HCT116 (cell line): Measurements from ENCODE around the gene SCN2A. TPM values are rescaled to one million over a fixed set of nuclear protein-coding genes. Genes with fewer than 3 reads are reported as not detected.

Source experiments
- ATAC-seq: fragments of 200-7000 bp; cut with Tn5 transposase; 2 replicates; pipeline ENCODE4 v1.9.1; 2020; ENCODE audit warnings: mild to moderate bottlenecking, moderate library complexity
- BruUV-seq: library from RNA; stranded (reverse); fragments of 400-500 nt; replicated peaks from 2 replicates; lab custom pipeline; 2021; lab: Mats Ljungman, UMichigan
- CTCF ChIA-PET: fragments of 300-600 bp; sonication (Branson Sonifier 250); formaldehyde crosslinking; loops from one replicate; lab custom pipeline; 2021; ENCODE audit warnings: antibody characterized with exemption; lab: Charles Lee
- POLR2A ChIA-PET: fragments of 300-600, 350-600 bp; sonication (Branson Sonifier 250); formaldehyde crosslinking; loops from one replicate; lab custom pipeline; 2021; ENCODE audit warnings: antibody characterized with exemption; lab: Charles Lee
- RAD21 ChIA-PET, 2 experiments: fragments of 300-600 bp; sonication (Branson Sonifier 250); formaldehyde crosslinking; loops; one replicate each; lab custom pipeline; 2023; ENCODE audit warnings: low total read pairs in 2 of 2; ENCODE audit not compliant: uncharacterized antibody in 2 of 2, unreplicated experiment in 2 of 2, low non-redundant PET in 1 of 2; lab: Charles Lee
- DNase-seq: peaks from one replicate; pipeline ENCODE4 v3.0.0-alpha.2; 2010; ENCODE audit warnings: low read depth, low spot score
- H2AFZ ChIP-seq: fragments of 200-600 bp; shearing (Covaris generic), sonication (generic); 2 replicates; pipeline ENCODE4 v1.6.1; 2017; ENCODE audit warnings: low read depth, mixed run types, mixed read lengths, antibody characterized with exemption, low read length; ENCODE audit not compliant: poor library complexity, severe bottlenecking
- H3K27ac ChIP-seq: 2 replicates; pipeline ENCODE4 v1.5.1; 2012; ENCODE audit warnings: low read depth, low read length
- H3K27me3 ChIP-seq: fragments of 200-600 bp; sonication (generic); 2 replicates; pipeline ENCODE4 v1.6.1; 2016; ENCODE audit warnings: mixed run types, low read length, mixed read lengths; ENCODE audit not compliant: insufficient read depth
- H3K36me3 ChIP-seq, 2 experiments: fragments of 200-500 bp in 1 of 2; fragments of 200-600 bp in 1 of 2; sonication (Bioruptor generic) in 1 of 2; sonication (generic) in 1 of 2; 2 replicates each; pipeline versions ENCODE4 v1.5.1 to v1.6.1; 2014 to 2016; ENCODE audit warnings: low read length in 2 of 2, inconsistent platforms in 1 of 2, mixed read lengths in 1 of 2, mixed run types in 1 of 2; ENCODE audit not compliant: insufficient read depth in 2 of 2, control insufficient read depth in 1 of 2
- H3K4me1 ChIP-seq, 2 experiments: fragments of 200-600 bp in 1 of 2; sonication (generic) in 1 of 2; 2 replicates each; pipeline versions ENCODE4 v1.5.1 to v1.6.1; 2012 to 2017; ENCODE audit warnings: low read length in 2 of 2, inconsistent platforms in 1 of 2, mild to moderate bottlenecking in 1 of 2, mixed read lengths in 1 of 2, mixed run types in 1 of 2, moderate library complexity in 1 of 2; ENCODE audit not compliant: insufficient read depth in 2 of 2, control insufficient read depth in 1 of 2
- H3K4me2 ChIP-seq: fragments of 200-600 bp; sonication (generic); 2 replicates; pipeline ENCODE4 v1.6.1; 2017; ENCODE audit warnings: mixed run types, low read length, mixed read lengths
- H3K4me3 ChIP-seq, 2 experiments: fragments of 200-600 bp in 1 of 2; sonication (generic) in 1 of 2; replicated peaks in 1 of 2; 2 replicates each; pipeline ENCODE4 v1.5.1; 2011 to 2016; ENCODE audit warnings: low read length in 2 of 2, control low read depth in 1 of 2, low read depth in 1 of 2, mild to moderate bottlenecking in 1 of 2, mixed read lengths in 1 of 2, mixed run types in 1 of 2
- H3K79me2 ChIP-seq: fragments of 200-600 bp; sonication (generic); 2 replicates; pipeline ENCODE4 v1.6.1; 2017; ENCODE audit warnings: mild to moderate bottlenecking, mixed run types, low read length, moderate library complexity, mixed read lengths; ENCODE audit not compliant: insufficient read depth
- H3K9ac ChIP-seq: fragments of 200-600 bp; sonication (generic); 2 replicates; pipeline ENCODE4 v1.6.1; 2016; ENCODE audit warnings: low read length, mixed read lengths
- H3K9me2 ChIP-seq: fragments of 200-600 bp; sonication (generic), shearing (Covaris generic); 2 replicates; pipeline ENCODE4 v1.6.1; 2017; ENCODE audit warnings: mixed run types, mild to moderate bottlenecking, moderate library complexity; ENCODE audit not compliant: insufficient read depth
- H3K9me3 ChIP-seq, 2 experiments: fragments of 200-500 bp in 1 of 2; fragments of 200-600 bp in 1 of 2; sonication (Bioruptor generic) in 1 of 2; sonication (generic) in 1 of 2; 2 replicates each; pipeline ENCODE4 v1.6.1; 2014 to 2017; ENCODE audit warnings: low read length in 2 of 2, mixed read lengths in 2 of 2, inconsistent platforms in 1 of 2, low read depth in 1 of 2, mild to moderate bottlenecking in 1 of 2, mixed run types in 1 of 2, moderate library complexity in 1 of 2; ENCODE audit not compliant: control insufficient read depth in 1 of 2, insufficient read depth in 1 of 2
- H4K20me1 ChIP-seq: fragments of 200-600 bp; sonication (generic), shearing (Covaris generic); 2 replicates; pipeline ENCODE4 v1.6.1; 2017; ENCODE audit warnings: mixed run types, mild to moderate bottlenecking, moderate library complexity; ENCODE audit not compliant: insufficient read depth
- CEBPB ChIP-seq: IDR thresholded peaks from 2 replicates; pipeline ENCODE4 v1.6.1; 2012; ENCODE audit warnings: low read depth
- EGR1 ChIP-seq: IDR thresholded peaks from 2 replicates; pipeline ENCODE4 v1.6.1; 2012; ENCODE audit warnings: low read depth
- ELF1 ChIP-seq: IDR thresholded peaks from 2 replicates; pipeline ENCODE4 v1.6.1; 2012; ENCODE audit warnings: low read depth, borderline replicate concordance
- EZH2phosphoT487 ChIP-seq: fragments of 200-600 bp; IDR thresholded peaks from 2 replicates; pipeline ENCODE4 v1.6.1; 2018; ENCODE audit warnings: antibody characterized with exemption, borderline replicate concordance
- RAD21 ChIP-seq: IDR thresholded peaks from 2 replicates; pipeline ENCODE4 v1.6.1; 2012; ENCODE audit warnings: low read depth, mild to moderate bottlenecking
- TCF7L2 ChIP-seq: IDR thresholded peaks from 2 replicates; pipeline ENCODE4 v1.7.0; 2011; ENCODE audit warnings: borderline replicate concordance, inconsistent platforms; ENCODE audit not compliant: insufficient read depth, insufficient read length; ENCODE audit errors: extremely low read depth
- YY1 ChIP-seq: IDR thresholded peaks from 2 replicates; pipeline ENCODE4 v1.6.1; 2011; ENCODE audit warnings: low read length, low read depth, moderate library complexity, mild to moderate bottlenecking; ENCODE audit not compliant: insufficient replicate concordance; ENCODE audit errors: extremely low read depth
- intact Hi-C: fragments of 100-400 bp; cut with micrococcal nuclease; formaldehyde crosslinking; loops from 2 replicates; pipeline ENCODE4 v1.10.0; 2022
- total RNA-seq: library from RNA; stranded (reverse); gene quantifications from one replicate; pipeline ENCODE4 v1.2.1, GENCODE V29; 2021; ENCODE audit not compliant: unreplicated experiment
- TF ChIP-seq, protein P1 (sequence below), 3 experiments: fragments of 200-600 bp in 1 of 3; sonication (generic) in 1 of 3; IDR thresholded peaks in 2 of 3; conservative IDR thresholded peaks in 1 of 3; 2 replicates each; pipeline ENCODE4 v1.5.1; 2012 to 2017; ENCODE audit warnings: low read depth in 2 of 3, low read length in 2 of 3, antibody characterized with exemption in 1 of 3, borderline replicate concordance in 1 of 3, control low read depth in 1 of 3, mild to moderate bottlenecking in 1 of 3, mixed read lengths in 1 of 3, mixed run types in 1 of 3, moderate library complexity in 1 of 3; ENCODE audit not compliant: insufficient read depth in 1 of 3

Gene SCN2A
- total RNA-seq, 1 experiment from 2014 or later: 0.25 TPM

GRCh38 chr2:165407466-165407865, 168.3 kb downstream of the SCN2A start:
- Histone ChIP-seq H3K36me3 (no peaks in the 10 kb centered on the region), H2AFZ (no peak overlapping the region), H3K79me2 (no peaks in the 10 kb centered on the region), H3K27me3 (peaks cover 9% of the 10 kb centered on the region; the same call in 1 of the 2 replicates), H3K4me1 (no peaks in the 10 kb centered on the region), H3K9me2 (no peaks in the 10 kb centered on the region), H3K4me3 (no peak overlapping the region), H4K20me1 (no peaks in the 10 kb centered on the region), H3K9ac (no peak overlapping the region), H3K4me2 (no peak overlapping the region)
- intact Hi-C loops: loop anchor here (10.0 kb wide), 1 partner anchor 717 kb away; the partner anchor contains the start of gene SCN1A
- BruUV-seq: no TSS peak
- no peak for DNase-seq
- ChIA-PET RAD21 (no interaction called here), CTCF (no interaction called here)
- ATAC-seq: no peak
- no peak for TF ChIP-seq ELF1
- TF ChIP-seq EZH2phosphoT487: no peak
- TF ChIP-seq EGR1: no peak
- TF ChIP-seq CEBPB: no peak
- TF ChIP-seq YY1: no peak
- TF ChIP-seq RAD21: no peak
- no peak for TF ChIP-seq TCF7L2
- TF ChIP-seq, protein P1, sequence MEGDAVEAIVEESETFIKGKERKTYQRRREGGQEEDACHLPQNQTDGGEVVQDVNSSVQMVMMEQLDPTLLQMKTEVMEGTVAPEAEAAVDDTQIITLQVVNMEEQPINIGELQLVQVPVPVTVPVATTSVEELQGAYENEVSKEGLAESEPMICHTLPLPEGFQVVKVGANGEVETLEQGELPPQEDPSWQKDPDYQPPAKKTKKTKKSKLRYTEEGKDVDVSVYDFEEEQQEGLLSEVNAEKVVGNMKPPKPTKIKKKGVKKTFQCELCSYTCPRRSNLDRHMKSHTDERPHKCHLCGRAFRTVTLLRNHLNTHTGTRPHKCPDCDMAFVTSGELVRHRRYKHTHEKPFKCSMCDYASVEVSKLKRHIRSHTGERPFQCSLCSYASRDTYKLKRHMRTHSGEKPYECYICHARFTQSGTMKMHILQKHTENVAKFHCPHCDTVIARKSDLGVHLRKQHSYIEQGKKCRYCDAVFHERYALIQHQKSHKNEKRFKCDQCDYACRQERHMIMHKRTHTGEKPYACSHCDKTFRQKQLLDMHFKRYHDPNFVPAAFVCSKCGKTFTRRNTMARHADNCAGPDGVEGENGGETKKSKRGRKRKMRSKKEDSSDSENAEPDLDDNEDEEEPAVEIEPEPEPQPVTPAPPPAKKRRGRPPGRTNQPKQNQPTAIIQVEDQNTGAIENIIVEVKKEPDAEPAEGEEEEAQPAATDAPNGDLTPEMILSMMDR (IDR thresholded peaks at IDR 0.05 in 2 of 3, conservative IDR thresholded peaks at IDR 0.05 in 1 of 3; ENCODE audit: borderline replicate concordance in 1 of 3, insufficient read depth in 1 of 3, low read depth in 2 of 3, low read length in 2 of 3): no peak
- TF ChIP-seq, all 23 proteins: peak for 0
- H3K9me3 ChIP-seq: no peaks in the 10 kb centered on the region
- no peak overlapping the region for H3K27ac ChIP-seq
- POLR2A ChIA-PET: no interaction called here
